Activated CD4-positive, alpha-beta T cell treated with anti-CD3 and anti-CD28 coated beads, Interleukin-2, amount 10 ng/mL, durations not matched to agents 24 days and 14 days (primary cell): ENCODE results near the gene ZNF880. TPM values are rescaled to one million over a fixed set of nuclear protein-coding genes. Genes with fewer than 3 reads are reported as not detected.
A peak's percentile ranks its signal among the peaks of the same experiment; 100 is the strongest.
"Not testable (repeated sequence)": the region's sequence is repeated elsewhere in the genome, so short reads cannot be mapped to it uniquely, and the experiment has no call there.

Source experiments
- DNase-seq: peaks from one replicate; pipeline ENCODE4 v3.0.0; 2022
- H3K27ac Mint-ChIP-seq: one replicate; pipeline ENCODE4 v1.8.0; 2022; ENCODE audit warnings: mild to moderate bottlenecking, mixed read lengths
- H3K27me3 Mint-ChIP-seq: one replicate; pipeline ENCODE4 v1.8.0; 2022; ENCODE audit warnings: mixed read lengths
- H3K36me3 Mint-ChIP-seq: one replicate; pipeline ENCODE4 v1.8.0; 2022; ENCODE audit warnings: low read depth, mild to moderate bottlenecking, mixed read lengths
- H3K4me1 Mint-ChIP-seq: one replicate; pipeline ENCODE4 v1.8.0; 2021; ENCODE audit warnings: mixed read lengths
- H3K4me3 Mint-ChIP-seq: one replicate; pipeline ENCODE4 v1.8.0; 2022; ENCODE audit warnings: mild to moderate bottlenecking, moderate library complexity, mixed read lengths
- H3K9me3 Mint-ChIP-seq: one replicate; pipeline ENCODE4 v1.8.0; 2021; ENCODE audit warnings: mixed read lengths
- intact Hi-C: fragments of 100-400 bp; cut with micrococcal nuclease; formaldehyde crosslinking; loops from one replicate; pipeline ENCODE4 v1.15.1; 2023
- total RNA-seq: library from RNA; stranded (reverse); gene quantifications from 2 replicates; pipeline ENCODE4 v1.2.3, GENCODE V29; 2022

Gene ZNF880
- 6.3 and 9.0 TPM in 2 replicates for total RNA-seq

DNA sequence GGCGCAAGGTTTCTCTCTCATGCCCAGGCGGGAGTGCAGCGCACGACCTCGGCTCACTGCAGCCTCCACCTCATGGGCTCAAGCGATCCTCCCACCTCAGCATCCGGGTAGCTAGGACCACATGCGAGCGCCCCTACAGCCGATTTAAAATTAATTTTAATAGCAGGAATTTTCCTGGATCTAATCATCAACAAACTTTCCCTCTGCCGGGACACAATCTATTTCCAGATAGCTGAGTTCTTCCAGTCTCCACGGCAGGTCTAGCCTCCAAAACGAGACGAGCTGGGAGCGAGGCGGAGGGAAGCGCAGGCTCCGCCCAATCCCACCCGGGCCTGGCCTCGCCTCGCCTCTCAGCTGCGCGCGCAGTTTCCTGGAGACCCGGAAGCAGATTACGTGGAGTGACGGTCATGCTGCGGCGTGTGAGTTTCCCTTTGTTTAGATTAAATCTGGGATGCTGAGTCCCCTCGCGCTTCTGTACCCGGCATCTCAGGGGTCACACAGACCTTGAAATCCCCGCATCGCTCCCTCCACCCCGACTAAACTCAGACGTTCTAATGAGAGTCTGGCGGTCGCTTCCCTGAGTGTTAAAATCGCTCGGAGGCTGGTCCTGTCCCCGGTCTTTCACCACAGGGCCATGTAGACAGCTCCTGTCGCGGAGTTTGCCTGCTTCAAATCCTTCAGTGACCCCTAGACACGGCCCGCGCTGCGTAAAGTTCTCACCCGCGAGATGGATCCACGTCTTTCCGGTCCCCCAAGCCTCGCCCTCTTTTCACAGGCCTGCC, at the start of gene ZNF880:
ZNF880 (plus strand) TSS at position 365 of the 782 bp plus-strand sequence; CDS start at position 408, 43 bp downstream.
- H3K4me3 Mint-ChIP-seq = peak within 1 kb of the TSS; percentile 90
- no peaks in the 10 kb centered on the region for H3K27me3 Mint-ChIP-seq
- peaks cover 28% of the 10 kb centered on the region for H3K9me3 Mint-ChIP-seq
- peak within 1 kb of the TSS; percentile 94 for H3K27ac Mint-ChIP-seq
- intact Hi-C loops = loop anchor here (1.0 kb wide), 1 partner anchor 28 kb away; the partner anchor contains the start of gene ZNF528
- H3K4me1 Mint-ChIP-seq = peaks cover 2% of the 10 kb centered on the region
- peaks cover 42% of the 10 kb centered on the region for H3K36me3 Mint-ChIP-seq
- peak; percentile 96 for DNase-seq

GRCh38 chr19:52322429-52322828, 47.3 kb upstream of the ZNF880 start:
- Mint-ChIP-seq H3K4me1 (no peaks in the 10 kb centered on the region), H3K27ac (no peak overlapping the region), H3K27me3 (no peaks in the 10 kb centered on the region), H3K36me3 (peaks cover 63% of the 10 kb centered on the region), H3K9me3 (peaks cover 43% of the 10 kb centered on the region), H3K4me3 (no peak overlapping the region)
- no peak for DNase-seq
- intact Hi-C loops = no loop called here

DNA sequence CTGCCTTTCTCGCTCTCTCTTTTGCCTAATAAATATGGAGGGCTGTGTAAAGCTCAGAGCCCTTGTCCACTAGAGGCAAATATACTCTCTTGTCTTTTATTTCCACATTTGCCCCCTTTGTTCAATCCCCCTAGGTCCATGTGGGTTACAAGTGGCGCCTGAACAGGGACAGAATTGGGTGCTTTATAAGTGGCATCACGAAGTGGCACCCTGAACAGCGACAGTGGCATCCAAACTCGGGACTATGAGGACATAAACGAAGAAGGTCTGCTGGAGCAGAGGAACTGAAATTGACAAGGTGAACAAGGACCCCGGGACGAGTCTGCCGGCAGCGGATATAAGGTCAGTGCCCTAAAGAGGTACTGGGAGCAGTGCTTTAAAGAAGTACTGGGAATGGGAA, 38.0 kb upstream of the ZNF880 start:
- peaks cover 6% of the 10 kb centered on the region for H3K4me1 Mint-ChIP-seq
- no peak overlapping the region for H3K27ac Mint-ChIP-seq
- H3K4me3 Mint-ChIP-seq = no peak overlapping the region

GRCh38 chr19:52335768-52336116, 34.0 kb upstream of the ZNF880 start:
- intact Hi-C loops = no loop called here
- peak overlapping the region; percentile 87 for H3K4me3 Mint-ChIP-seq
- peak overlapping the region; percentile 95 for H3K27ac Mint-ChIP-seq
- H3K9me3 Mint-ChIP-seq = peaks cover 23% of the 10 kb centered on the region
- DNase-seq = no peak
- H3K36me3 Mint-ChIP-seq = peaks cover 17% of the 10 kb centered on the region
- H3K4me1 Mint-ChIP-seq = peaks cover 14% of the 10 kb centered on the region
- H3K27me3 Mint-ChIP-seq = no peaks in the 10 kb centered on the region

More for the DNA sequence above, 38.0 kb upstream of the ZNF880 start:
- no peaks in the 10 kb centered on the region for H3K27me3 Mint-ChIP-seq
- intact Hi-C loops = no loop called here
- H3K9me3 Mint-ChIP-seq = peaks cover 18% of the 10 kb centered on the region
- DNase-seq = peak; percentile 55
- peaks cover 9% of the 10 kb centered on the region for H3K36me3 Mint-ChIP-seq

DNA sequence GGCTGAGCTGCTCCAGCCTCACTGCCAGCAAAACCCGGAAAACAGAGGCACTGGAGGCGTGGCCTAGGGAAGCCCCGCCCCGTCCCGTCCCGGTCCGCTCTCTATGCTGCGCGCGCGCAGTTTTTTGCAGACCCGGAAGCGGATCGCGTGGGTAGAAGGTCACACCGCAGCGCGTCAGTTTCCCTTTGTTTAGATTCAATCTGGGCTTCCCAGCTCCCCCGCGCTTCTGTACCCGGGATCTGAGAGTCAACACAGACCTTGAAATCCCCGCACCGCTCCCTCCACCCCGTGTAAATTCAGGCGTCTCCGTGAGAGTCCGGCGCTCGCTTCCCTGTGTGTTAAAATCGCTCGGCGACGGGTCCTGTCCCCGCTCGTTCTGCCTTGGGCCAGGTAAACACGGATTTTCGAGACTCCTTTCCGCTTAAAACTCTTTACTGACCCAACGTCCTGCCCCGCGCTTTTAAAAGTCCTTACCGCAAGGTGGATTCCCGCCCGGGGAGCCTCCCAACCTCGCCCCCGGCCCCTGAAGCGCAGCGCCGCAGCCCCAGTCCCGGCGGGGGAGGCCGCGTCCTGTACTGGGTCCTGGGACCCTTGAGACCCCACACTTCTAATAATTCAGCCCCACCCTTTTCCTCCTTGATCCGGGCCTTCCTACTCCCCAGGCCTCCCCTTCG, 33.5 kb upstream of the ZNF880 start, which contains the start of gene ZNF610:
ZNF610 (plus strand) TSS at position 127 of the 674 bp plus-strand sequence. CDS start 12,930 bp downstream, outside the sequence.
- H3K4me3 Mint-ChIP-seq = peak within 1 kb of the TSS; percentile 87
- H3K4me1 Mint-ChIP-seq = peaks cover 14% of the 10 kb centered on the region
- H3K27me3 Mint-ChIP-seq = no peaks in the 10 kb centered on the region
- peak within 1 kb of the TSS; percentile 95 for H3K27ac Mint-ChIP-seq
- H3K36me3 Mint-ChIP-seq = peaks cover 17% of the 10 kb centered on the region
- peaks cover 20% of the 10 kb centered on the region for H3K9me3 Mint-ChIP-seq
- intact Hi-C loops = no loop called here
- peak; percentile 96 for DNase-seq

DNA sequence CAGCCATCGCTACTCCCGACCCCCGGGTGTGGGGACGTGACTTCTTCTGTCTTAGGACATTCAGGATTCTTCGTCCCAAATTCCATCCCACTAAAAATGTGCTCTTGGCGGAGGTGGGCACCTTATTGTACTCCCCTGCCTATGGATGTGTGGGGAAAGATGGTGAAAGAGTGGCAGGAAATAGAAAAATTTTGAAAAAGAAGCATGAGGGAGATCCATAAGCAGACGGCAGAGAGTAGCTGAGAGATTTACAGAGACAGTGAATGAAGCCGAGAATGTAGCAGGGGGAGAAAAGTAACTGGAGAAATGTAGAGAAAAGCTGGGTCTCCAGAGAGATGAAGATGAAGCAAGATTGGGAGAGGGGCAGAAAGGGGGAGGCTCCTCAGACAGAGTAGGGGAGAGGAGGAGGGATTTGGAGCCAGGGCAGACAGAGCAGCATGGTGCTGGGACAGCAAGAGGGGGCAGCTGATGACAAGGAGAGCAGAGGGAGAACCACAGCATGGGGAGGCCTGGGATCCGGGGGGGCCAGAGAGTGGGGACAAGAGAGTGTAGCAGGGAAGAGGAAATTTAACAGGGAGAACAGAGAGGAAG, 32.8 kb upstream of the ZNF880 start:
- peak overlapping the region; percentile 95 for H3K27ac Mint-ChIP-seq
- H3K4me3 Mint-ChIP-seq = peak overlapping the region; percentile 87
- H3K4me1 Mint-ChIP-seq = peaks cover 14% of the 10 kb centered on the region
- peaks cover 17% of the 10 kb centered on the region for H3K9me3 Mint-ChIP-seq
- intact Hi-C loops = no loop called here
- no peak for DNase-seq
- H3K36me3 Mint-ChIP-seq = peaks cover 17% of the 10 kb centered on the region
- H3K27me3 Mint-ChIP-seq = no peaks in the 10 kb centered on the region

- intact Hi-C loops = not testable (repeated sequence)
Measured at GRCh38 chr19:52339022-52339421, 30.7 kb upstream of the ZNF880 start.

DNA sequence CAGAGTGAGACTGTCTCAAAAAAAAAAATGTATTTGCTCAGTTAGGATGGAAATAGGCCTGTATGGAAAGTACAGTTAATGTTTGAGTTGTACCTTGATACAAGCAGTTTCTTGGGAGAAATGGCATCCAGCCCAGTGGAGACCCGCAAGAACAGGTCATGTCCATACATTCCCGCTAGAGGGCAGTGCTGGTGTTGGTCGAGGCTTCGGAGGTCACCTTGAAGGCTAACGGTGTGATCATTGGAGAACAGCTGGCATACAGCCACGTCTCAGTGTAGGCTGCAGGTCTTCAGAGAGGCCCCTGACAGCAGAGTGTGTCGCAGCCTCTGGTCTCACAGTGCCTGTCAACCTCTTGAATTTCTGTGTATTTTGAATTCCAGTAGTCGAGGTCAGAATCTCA, 26.2 kb upstream of the ZNF880 start:
- intact Hi-C loops = no loop called here
- Mint-ChIP-seq H3K9me3 (peaks cover 7% of the 10 kb centered on the region), H3K27me3 (no peaks in the 10 kb centered on the region), H3K4me3 (no peak overlapping the region), H3K27ac (no peak overlapping the region), H3K36me3 (peaks cover 3% of the 10 kb centered on the region), H3K4me1 (no peaks in the 10 kb centered on the region)
- DNase-seq = peak; percentile 78

More at GRCh38 chr19:52339022-52339421, 30.7 kb upstream of the ZNF880 start:
- H3K4me3 Mint-ChIP-seq, H3K9me3 Mint-ChIP-seq, H3K27ac Mint-ChIP-seq, H3K27me3 Mint-ChIP-seq, DNase-seq: not testable (repeated sequence)
- H3K4me1 Mint-ChIP-seq = peaks cover 14% of the 10 kb centered on the region
- peaks cover 17% of the 10 kb centered on the region for H3K36me3 Mint-ChIP-seq

DNA sequence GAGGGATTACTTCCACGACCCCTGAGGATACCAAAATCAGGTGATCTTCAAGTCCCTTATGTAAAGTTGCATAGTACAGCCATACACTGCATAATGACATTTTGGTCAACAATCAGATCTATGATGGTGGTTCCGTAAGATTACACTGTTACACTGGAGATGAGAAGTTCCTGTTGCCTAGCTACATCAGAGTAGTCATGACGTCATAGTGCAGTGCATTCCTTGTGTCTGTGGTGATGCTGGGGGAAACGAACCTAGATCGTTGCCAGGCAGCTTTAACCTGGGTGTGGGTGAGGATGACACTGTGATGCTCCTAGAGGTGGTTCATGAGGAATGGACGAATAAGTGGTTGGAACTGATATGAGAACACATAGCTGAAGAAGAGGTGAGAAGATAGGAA, 24.6 kb upstream of the ZNF880 start:
- Mint-ChIP-seq H3K4me1 (no peaks in the 10 kb centered on the region), H3K36me3 (peaks cover 6% of the 10 kb centered on the region), H3K27me3 (no peaks in the 10 kb centered on the region), H3K27ac (no peak overlapping the region), H3K9me3 (peaks cover 14% of the 10 kb centered on the region), H3K4me3 (no peak overlapping the region)
- intact Hi-C loops = no loop called here
- no peak for DNase-seq

GRCh38 chr19:52351512-52351911, 18.2 kb upstream of the ZNF880 start:
- Mint-ChIP-seq H3K36me3 (peaks cover 16% of the 10 kb centered on the region), H3K4me3 (no peak overlapping the region), H3K27me3 (no peaks in the 10 kb centered on the region), H3K27ac (no peak overlapping the region), H3K9me3 (peaks cover 29% of the 10 kb centered on the region), H3K4me1 (no peaks in the 10 kb centered on the region)
- intact Hi-C loops = no loop called here
- no peak for DNase-seq

- no peak overlapping the region for H3K4me3 Mint-ChIP-seq
- intact Hi-C loops = no loop called here
- DNase-seq = no peak
- H3K27me3 Mint-ChIP-seq = no peaks in the 10 kb centered on the region
- H3K9me3 Mint-ChIP-seq = peaks cover 24% of the 10 kb centered on the region
- peaks cover 2% of the 10 kb centered on the region for H3K4me1 Mint-ChIP-seq
- peaks cover 22% of the 10 kb centered on the region for H3K36me3 Mint-ChIP-seq
- no peak overlapping the region for H3K27ac Mint-ChIP-seq
Measured at GRCh38 chr19:52366414-52366824, 3.3 kb upstream of the ZNF880 start.

DNA sequence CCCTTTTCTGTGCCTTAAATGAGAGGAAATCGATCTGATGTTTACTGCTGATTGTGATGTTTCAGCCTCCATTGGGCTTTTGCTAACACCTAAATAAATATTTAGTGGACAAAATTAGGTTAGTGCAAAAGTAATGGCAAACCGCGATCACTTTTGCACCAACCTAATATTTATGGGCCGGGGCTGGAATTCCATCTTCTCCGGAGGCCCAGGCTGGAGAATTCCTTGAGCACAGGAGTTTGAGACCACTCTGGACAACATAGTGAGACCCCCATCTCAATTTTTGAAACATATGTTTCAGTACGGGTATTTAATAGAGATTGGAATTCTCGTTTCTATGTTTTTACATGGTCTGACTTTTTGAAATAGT, 603 bp downstream of the ZNF880 start:
- Mint-ChIP-seq H3K4me3 (peak overlapping the region; percentile 90), H3K4me1 (peaks cover 2% of the 10 kb centered on the region), H3K9me3 (peaks cover 27% of the 10 kb centered on the region), H3K27me3 (no peaks in the 10 kb centered on the region), H3K36me3 (peaks cover 46% of the 10 kb centered on the region), H3K27ac (peak overlapping the region; percentile 94)
- DNase-seq = no peak
- intact Hi-C loops = loop anchor here (1.0 kb wide), 1 partner anchor 27 kb away; the partner anchor contains the start of gene ZNF528

- intact Hi-C loops = no loop called here
- Mint-ChIP-seq H3K36me3 (peaks cover 19% of the 10 kb centered on the region), H3K4me3 (no peak overlapping the region), H3K4me1 (no peaks in the 10 kb centered on the region), H3K27me3 (no peaks in the 10 kb centered on the region), H3K9me3 (peaks cover 37% of the 10 kb centered on the region), H3K27ac (no peak overlapping the region)
- no peak for DNase-seq
Measured at GRCh38 chr19:52391135-52391534, 21.4 kb downstream of the ZNF880 start.
